Measurements from ENCODE around the gene MPP1. TPM values are rescaled to one million over a fixed set of nuclear protein-coding genes. Genes with fewer than 3 reads are reported as not detected.

The MPP1 gene
- polyA plus RNA-seq, 2 of the 4 experiments (the other 2 are of a cell fraction): 10.7 to 14.3 TPM

DNA sequence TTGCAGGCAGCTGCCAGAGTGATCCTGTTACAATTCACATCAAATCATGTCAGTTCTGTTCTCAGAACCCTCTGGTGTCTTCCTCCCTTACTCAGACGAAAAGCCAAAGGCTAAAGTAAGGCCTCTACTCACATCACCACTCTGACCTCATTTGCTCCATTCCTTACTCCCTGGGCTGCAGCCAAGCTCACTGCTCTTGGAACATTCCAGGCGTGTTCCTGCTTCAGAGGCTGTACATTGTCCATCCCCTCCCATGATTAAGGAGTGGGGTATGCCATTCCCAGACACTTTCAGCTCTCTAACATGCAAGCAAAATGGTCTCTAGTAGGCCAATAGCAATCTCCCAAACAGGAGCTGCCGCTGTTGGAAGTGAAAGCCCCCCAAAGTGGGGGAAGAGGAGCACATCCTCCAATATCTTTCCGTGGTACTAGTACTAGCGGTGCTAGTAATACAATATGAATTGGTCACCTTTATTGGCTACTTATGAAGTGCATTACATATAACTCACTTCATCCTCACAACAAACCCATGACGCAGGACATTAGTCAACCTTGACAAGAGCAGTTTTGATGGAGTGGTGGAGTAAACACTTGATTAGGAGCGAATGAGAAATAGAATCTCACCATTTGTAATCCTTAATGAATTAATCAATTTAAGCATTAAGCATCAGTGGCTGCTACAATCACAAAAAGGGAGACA lies 69.4 kb downstream of the MPP1 start:
- ChIA-PET POLR2A (no interaction called here), CTCF (interaction anchor here (2.8 kb wide), 1 partner anchor 14 kb away, joined by 14 read pairs; no protein-coding TSS in a partner anchor)
- peak; percentile 35 to 59; a peak in 3 of 6 replicates for ATAC-seq
- peak in 1 of 2 experiments; percentile 44 for DNase-seq (ENCODE audit: low read depth in 1 of 2, low spot score in 1 of 2)
- TF ChIP-seq KDM1A (IDR thresholded peaks at IDR 0.05; ENCODE audit: low read depth): no peak
- TF ChIP-seq NFE2L2 (conservative IDR thresholded peaks at IDR 0.05; ENCODE audit: low read length): no peak
- TF ChIP-seq CHD2 (IDR thresholded peaks at IDR 0.05; ENCODE audit: low read length, partially characterized antibody): no peak
- TF ChIP-seq FOSL2 (IDR thresholded peaks at IDR 0.05): no peak
- peak; percentile 30; the same call in 1 of the 2 replicates for TF ChIP-seq FOSL2 (CRISPR knock-in tag; IDR thresholded peaks at IDR 0.05)
- peaks cover 53% of the 10 kb centered on the region for H3K4me1 ChIP-seq
- H3K4me3 ChIP-seq: no peak overlapping the region
- H3K4me2 ChIP-seq: peak overlapping the region; percentile 38; the same call in 2 of the 3 replicates
- no peaks in the 10 kb centered on the region for H3K9me3 ChIP-seq
- peak overlapping the region; percentile 52 to 63; a peak in 3 of 6 replicates for H3K27ac ChIP-seq
- no peak for FAIRE-seq
- WGBS (ENCODE audit: missing lambda C conversion rate): 62% methylated on average over 7 of the region's 7 CpGs

DNA sequence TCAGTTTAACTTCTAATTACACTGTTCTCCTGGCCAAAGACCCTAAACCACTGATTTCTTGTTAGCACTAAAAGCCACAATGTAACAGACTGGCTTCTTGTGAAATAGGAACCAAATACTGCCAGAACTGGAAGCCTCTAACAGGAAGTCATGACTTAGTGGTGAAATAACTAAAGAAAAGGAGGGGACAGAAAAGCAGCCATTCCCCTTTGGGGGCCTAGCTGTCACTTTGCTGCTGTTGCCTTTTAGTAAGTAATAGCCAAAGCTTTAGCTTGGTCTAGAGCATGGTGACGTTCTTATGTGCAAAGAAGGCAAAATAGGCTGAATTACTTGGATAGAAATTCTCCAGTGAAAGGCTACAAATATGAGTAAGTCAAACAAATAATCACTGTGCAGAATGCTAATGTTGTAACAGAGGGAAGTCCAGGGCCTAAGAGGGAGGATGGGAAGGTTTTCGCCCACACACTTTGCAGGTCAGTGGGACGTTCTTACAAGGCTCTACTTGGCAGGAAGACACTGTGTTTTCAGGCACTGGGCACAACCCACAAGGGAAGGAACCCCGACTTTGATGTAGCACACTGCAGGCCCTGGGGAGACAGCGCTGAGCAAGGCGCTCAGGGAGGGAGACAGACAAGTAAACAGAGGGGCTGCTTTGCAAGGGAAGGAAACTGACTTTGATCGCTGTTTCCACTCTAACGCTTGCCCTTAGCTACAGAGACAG lies 71.1 kb downstream of the MPP1 start:
- Histone ChIP-seq H3K4me2 (peak overlapping the region; percentile 41), H3K27ac (peak overlapping the region; percentile 63 to 80), H3K4me1 (peaks cover 64% of the 10 kb centered on the region), H3K9me3 (no peaks in the 10 kb centered on the region), H3K4me3 (no peak overlapping the region)
- POLR2A ChIA-PET: interaction anchor here (0.5 kb wide), 1 partner anchor 22 kb away, joined by 3 read pairs; no protein-coding TSS in a partner anchor
- ATAC-seq (peak; percentile 55 to 57; a peak in 4 of 6 replicates), FAIRE-seq (no peak), DNase-seq (ENCODE audit: low read depth in 1 of 2, low spot score in 1 of 2) (peak in 1 of 2 experiments; percentile 19)
- TF ChIP-seq FOSL2 (IDR thresholded peaks at IDR 0.05): no peak
- peak; percentile 28; the same call in 1 of the 2 replicates for TF ChIP-seq FOSL2 (CRISPR knock-in tag; IDR thresholded peaks at IDR 0.05)
- no peak for TF ChIP-seq TP53 (CRISPR knock-in tag; IDR thresholded peaks at IDR 0.05)
- no peak for TF ChIP-seq SMC3 (IDR thresholded peaks at IDR 0.05)
- CTCF ChIA-PET: interaction anchor here (2.8 kb wide), 1 partner anchor 15 kb away, joined by 14 read pairs; no protein-coding TSS in a partner anchor
- 57% methylated on average over 7 of the region's 8 CpGs for WGBS (ENCODE audit: missing lambda C conversion rate)

DNA sequence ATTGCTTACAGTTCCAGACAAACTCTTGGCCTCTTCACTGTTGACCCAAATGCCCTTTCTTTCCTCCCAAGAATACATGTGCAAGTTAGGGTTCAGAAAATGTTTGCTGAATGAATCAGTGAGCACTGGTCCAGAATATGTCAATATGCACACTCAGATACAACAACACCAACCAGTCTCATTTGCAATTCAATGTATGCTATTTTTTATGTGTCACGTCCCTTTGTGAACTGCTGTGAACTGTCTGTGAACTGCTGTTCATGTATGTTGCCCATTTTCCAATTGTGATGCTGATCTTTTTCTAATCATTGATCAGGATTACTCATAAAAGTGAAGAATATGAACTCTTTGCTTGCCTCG lies 72.2 kb downstream of the MPP1 start:
- DNase-seq (ENCODE audit: low read depth in 1 of 2, low spot score in 1 of 2) (peak in 1 of 2 experiments; percentile 26), FAIRE-seq (no peak), ATAC-seq (peak; percentile 25 to 59; a peak in 3 of 6 replicates)
- ChIA-PET POLR2A (no interaction called here), CTCF (no interaction called here)
- WGBS (ENCODE audit: missing lambda C conversion rate): 44% methylated on average over 2 of the region's 2 CpGs
- H3K27ac ChIP-seq: peak overlapping the region; percentile 61 to 63; a peak in 5 of 6 replicates
- peaks cover 60% of the 10 kb centered on the region for H3K4me1 ChIP-seq
- no peak for TF ChIP-seq ZSCAN20 (CRISPR knock-in tag; IDR thresholded peaks at IDR 0.05)
- TF ChIP-seq FOSL2 (IDR thresholded peaks at IDR 0.05): no peak
- peak; percentile 45 for TF ChIP-seq FOSL2 (CRISPR knock-in tag; IDR thresholded peaks at IDR 0.05)
- no peak for TF ChIP-seq GATA3 (IDR thresholded peaks at IDR 0.05; ENCODE audit: borderline replicate concordance)
- TF ChIP-seq HOXB13 (CRISPR knock-in tag; IDR thresholded peaks at IDR 0.05; ENCODE audit: low read depth): no peak
- H3K4me2 ChIP-seq: peak overlapping the region; percentile 41
- no peak overlapping the region for H3K4me3 ChIP-seq
- no peaks in the 10 kb centered on the region for H3K9me3 ChIP-seq

DNA sequence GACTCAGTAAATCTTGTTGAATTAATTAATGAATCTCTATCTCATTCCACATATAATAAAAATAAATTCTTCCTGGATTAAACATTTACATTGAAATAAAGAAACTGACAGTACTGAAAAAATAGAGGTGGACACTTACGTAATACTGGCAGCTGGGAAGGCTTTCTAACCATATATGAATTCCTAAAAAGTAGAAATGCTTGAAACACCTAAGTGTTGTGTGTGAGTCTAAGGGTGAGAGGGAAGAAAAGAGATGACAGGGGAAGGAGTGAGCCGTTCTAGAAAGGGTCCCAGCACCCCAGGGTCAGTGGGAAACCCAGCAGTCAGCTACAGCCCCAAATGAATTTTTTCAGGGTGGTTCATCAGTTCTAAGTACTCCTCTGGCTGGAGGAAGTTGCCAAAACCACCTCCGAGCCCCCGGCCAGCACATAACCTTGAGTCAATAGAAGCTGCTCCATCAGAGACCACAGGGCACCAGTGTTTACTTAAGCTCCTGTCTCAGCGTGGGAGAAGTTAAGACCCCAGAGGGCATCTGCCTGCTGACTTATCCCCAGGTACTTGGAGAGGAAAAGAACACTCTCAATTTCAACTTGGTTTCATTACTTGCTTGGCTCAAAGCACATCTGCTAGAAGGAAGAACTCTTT lies 72.7 kb downstream of the MPP1 start:
- ATAC-seq: peak; percentile 28 to 81; a peak in 4 of 6 replicates
- peak in 1 of 2 experiments; percentile 33 for DNase-seq (ENCODE audit: low read depth in 1 of 2, low spot score in 1 of 2)
- no peak for FAIRE-seq
- H3K27ac ChIP-seq: peak overlapping the region; percentile 18 to 61; a peak in 5 of 6 replicates
- H3K4me1 ChIP-seq: peaks cover 62% of the 10 kb centered on the region
- peak overlapping the region; percentile 41 for H3K4me2 ChIP-seq
- POLR2A ChIA-PET: no interaction called here
- WGBS (ENCODE audit: missing lambda C conversion rate): 20% methylated on average over 5 of the region's 5 CpGs
- CTCF ChIA-PET: interaction anchor here (0.8 to 1.3 kb wide), 4 partner anchors 8 to 16 kb away, joined by 3 to 12 read pairs (median 3); no protein-coding TSS in a partner anchor
- no peaks in the 10 kb centered on the region for H3K9me3 ChIP-seq
- no peak overlapping the region for H3K4me3 ChIP-seq
- TF ChIP-seq, protein P1, sequence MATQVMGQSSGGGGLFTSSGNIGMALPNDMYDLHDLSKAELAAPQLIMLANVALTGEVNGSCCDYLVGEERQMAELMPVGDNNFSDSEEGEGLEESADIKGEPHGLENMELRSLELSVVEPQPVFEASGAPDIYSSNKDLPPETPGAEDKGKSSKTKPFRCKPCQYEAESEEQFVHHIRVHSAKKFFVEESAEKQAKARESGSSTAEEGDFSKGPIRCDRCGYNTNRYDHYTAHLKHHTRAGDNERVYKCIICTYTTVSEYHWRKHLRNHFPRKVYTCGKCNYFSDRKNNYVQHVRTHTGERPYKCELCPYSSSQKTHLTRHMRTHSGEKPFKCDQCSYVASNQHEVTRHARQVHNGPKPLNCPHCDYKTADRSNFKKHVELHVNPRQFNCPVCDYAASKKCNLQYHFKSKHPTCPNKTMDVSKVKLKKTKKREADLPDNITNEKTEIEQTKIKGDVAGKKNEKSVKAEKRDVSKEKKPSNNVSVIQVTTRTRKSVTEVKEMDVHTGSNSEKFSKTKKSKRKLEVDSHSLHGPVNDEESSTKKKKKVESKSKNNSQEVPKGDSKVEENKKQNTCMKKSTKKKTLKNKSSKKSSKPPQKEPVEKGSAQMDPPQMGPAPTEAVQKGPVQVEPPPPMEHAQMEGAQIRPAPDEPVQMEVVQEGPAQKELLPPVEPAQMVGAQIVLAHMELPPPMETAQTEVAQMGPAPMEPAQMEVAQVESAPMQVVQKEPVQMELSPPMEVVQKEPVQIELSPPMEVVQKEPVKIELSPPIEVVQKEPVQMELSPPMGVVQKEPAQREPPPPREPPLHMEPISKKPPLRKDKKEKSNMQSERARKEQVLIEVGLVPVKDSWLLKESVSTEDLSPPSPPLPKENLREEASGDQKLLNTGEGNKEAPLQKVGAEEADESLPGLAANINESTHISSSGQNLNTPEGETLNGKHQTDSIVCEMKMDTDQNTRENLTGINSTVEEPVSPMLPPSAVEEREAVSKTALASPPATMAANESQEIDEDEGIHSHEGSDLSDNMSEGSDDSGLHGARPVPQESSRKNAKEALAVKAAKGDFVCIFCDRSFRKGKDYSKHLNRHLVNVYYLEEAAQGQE (IDR thresholded peaks at IDR 0.05): no peak
- no peak for TF ChIP-seq MYC (IDR thresholded peaks at IDR 0.05; ENCODE audit: borderline replicate concordance, low read length)
- TF ChIP-seq CBX8 (IDR thresholded peaks at IDR 0.05): no peak
- TF ChIP-seq SMC3 (IDR thresholded peaks at IDR 0.05): no peak
- TF ChIP-seq EP300 (IDR thresholded peaks at IDR 0.05): no peak
- no peak for TF ChIP-seq ZFP36 (IDR thresholded peaks at IDR 0.05; ENCODE audit: borderline replicate concordance, partially characterized antibody)
- TF ChIP-seq NPAS2 (CRISPR knock-in tag; IDR thresholded peaks at IDR 0.05; ENCODE audit: borderline replicate concordance): no peak
- TF ChIP-seq ESRRA (IDR thresholded peaks at IDR 0.05; ENCODE audit: borderline replicate concordance, low read length): no peak
